MM.1S (cell line): Measurements from ENCODE around the gene TNIK.

ENCODE experiments used
- CTCF ChIP-seq: fragments of 300-600 bp; sonication (generic); IDR thresholded peaks from 2 replicates; pipeline ENCODE4 v1.5.1; 2016; ENCODE audit warnings: antibody characterized with exemption, low read length, mixed read lengths
- EZH2 ChIP-seq: fragments of 300-600 bp; sonication (generic); optimal IDR thresholded peaks from 2 replicates; pipeline ENCODE3; 2017; ENCODE audit warnings: low read depth, mild to moderate bottlenecking, antibody characterized with exemption, low read length, mixed read lengths
- EZH2phosphoT487 ChIP-seq: fragments of 300-600 bp; sonication (generic); IDR thresholded peaks from 2 replicates; pipeline ENCODE4 v1.6.1; 2018; ENCODE audit warnings: antibody characterized with exemption, low read length

- TF ChIP-seq CTCF (no peak), EZH2phosphoT487 (no peak), EZH2 (no peak)
These were observed 343.8 kb downstream of the TNIK start for GRCh38 chr3:171116365-171116764.
